HCT116 (cell line): ENCODE data around the gene MYL5. TPM values are rescaled to one million over a fixed set of nuclear protein-coding genes. Genes with fewer than 3 reads are reported as not detected.

Source experiments
- ATAC-seq: fragments of 200-7000 bp; cut with Tn5 transposase; 2 replicates; pipeline ENCODE4 v1.9.1; 2020; ENCODE audit warnings: mild to moderate bottlenecking, moderate library complexity
- BruUV-seq: library from RNA; stranded (reverse); fragments of 400-500 nt; replicated peaks from 2 replicates; lab custom pipeline; 2021; lab: Mats Ljungman, UMichigan
- CTCF ChIA-PET: fragments of 300-600 bp; sonication (Branson Sonifier 250); formaldehyde crosslinking; loops from one replicate; lab custom pipeline; 2021; ENCODE audit warnings: antibody characterized with exemption; lab: Charles Lee
- POLR2A ChIA-PET: fragments of 300-600, 350-600 bp; sonication (Branson Sonifier 250); formaldehyde crosslinking; loops from one replicate; lab custom pipeline; 2021; ENCODE audit warnings: antibody characterized with exemption; lab: Charles Lee
- RAD21 ChIA-PET, 2 experiments: fragments of 300-600 bp; sonication (Branson Sonifier 250); formaldehyde crosslinking; loops; one replicate each; lab custom pipeline; 2023; ENCODE audit warnings: low total read pairs in 2 of 2; ENCODE audit not compliant: uncharacterized antibody in 2 of 2, unreplicated experiment in 2 of 2, low non-redundant PET in 1 of 2; lab: Charles Lee
- DNase-seq: peaks from one replicate; pipeline ENCODE4 v3.0.0-alpha.2; 2010; ENCODE audit warnings: low read depth, low spot score
- H2AFZ ChIP-seq: fragments of 200-600 bp; shearing (Covaris generic), sonication (generic); 2 replicates; pipeline ENCODE4 v1.6.1; 2017; ENCODE audit warnings: low read depth, mixed run types, mixed read lengths, antibody characterized with exemption, low read length; ENCODE audit not compliant: poor library complexity, severe bottlenecking
- H3K27ac ChIP-seq: 2 replicates; pipeline ENCODE4 v1.5.1; 2012; ENCODE audit warnings: low read depth, low read length
- H3K27me3 ChIP-seq: fragments of 200-600 bp; sonication (generic); 2 replicates; pipeline ENCODE4 v1.6.1; 2016; ENCODE audit warnings: mixed run types, low read length, mixed read lengths; ENCODE audit not compliant: insufficient read depth
- H3K36me3 ChIP-seq, 2 experiments: fragments of 200-500 bp in 1 of 2; fragments of 200-600 bp in 1 of 2; sonication (Bioruptor generic) in 1 of 2; sonication (generic) in 1 of 2; 2 replicates each; pipeline versions ENCODE4 v1.5.1 to v1.6.1; 2014 to 2016; ENCODE audit warnings: low read length in 2 of 2, inconsistent platforms in 1 of 2, mixed read lengths in 1 of 2, mixed run types in 1 of 2; ENCODE audit not compliant: insufficient read depth in 2 of 2, control insufficient read depth in 1 of 2
- H3K4me1 ChIP-seq, 2 experiments: fragments of 200-600 bp in 1 of 2; sonication (generic) in 1 of 2; 2 replicates each; pipeline versions ENCODE4 v1.5.1 to v1.6.1; 2012 to 2017; ENCODE audit warnings: low read length in 2 of 2, inconsistent platforms in 1 of 2, mild to moderate bottlenecking in 1 of 2, mixed read lengths in 1 of 2, mixed run types in 1 of 2, moderate library complexity in 1 of 2; ENCODE audit not compliant: insufficient read depth in 2 of 2, control insufficient read depth in 1 of 2
- H3K4me2 ChIP-seq: fragments of 200-600 bp; sonication (generic); 2 replicates; pipeline ENCODE4 v1.6.1; 2017; ENCODE audit warnings: mixed run types, low read length, mixed read lengths
- H3K4me3 ChIP-seq, 2 experiments: fragments of 200-600 bp in 1 of 2; sonication (generic) in 1 of 2; replicated peaks in 1 of 2; 2 replicates each; pipeline ENCODE4 v1.5.1; 2011 to 2016; ENCODE audit warnings: low read length in 2 of 2, control low read depth in 1 of 2, low read depth in 1 of 2, mild to moderate bottlenecking in 1 of 2, mixed read lengths in 1 of 2, mixed run types in 1 of 2
- H3K79me2 ChIP-seq: fragments of 200-600 bp; sonication (generic); 2 replicates; pipeline ENCODE4 v1.6.1; 2017; ENCODE audit warnings: mild to moderate bottlenecking, mixed run types, low read length, moderate library complexity, mixed read lengths; ENCODE audit not compliant: insufficient read depth
- H3K9ac ChIP-seq: fragments of 200-600 bp; sonication (generic); 2 replicates; pipeline ENCODE4 v1.6.1; 2016; ENCODE audit warnings: low read length, mixed read lengths
- H3K9me2 ChIP-seq: fragments of 200-600 bp; sonication (generic), shearing (Covaris generic); 2 replicates; pipeline ENCODE4 v1.6.1; 2017; ENCODE audit warnings: mixed run types, mild to moderate bottlenecking, moderate library complexity; ENCODE audit not compliant: insufficient read depth
- H3K9me3 ChIP-seq, 2 experiments: fragments of 200-500 bp in 1 of 2; fragments of 200-600 bp in 1 of 2; sonication (Bioruptor generic) in 1 of 2; sonication (generic) in 1 of 2; 2 replicates each; pipeline ENCODE4 v1.6.1; 2014 to 2017; ENCODE audit warnings: low read length in 2 of 2, mixed read lengths in 2 of 2, inconsistent platforms in 1 of 2, low read depth in 1 of 2, mild to moderate bottlenecking in 1 of 2, mixed run types in 1 of 2, moderate library complexity in 1 of 2; ENCODE audit not compliant: control insufficient read depth in 1 of 2, insufficient read depth in 1 of 2
- H4K20me1 ChIP-seq: fragments of 200-600 bp; sonication (generic), shearing (Covaris generic); 2 replicates; pipeline ENCODE4 v1.6.1; 2017; ENCODE audit warnings: mixed run types, mild to moderate bottlenecking, moderate library complexity; ENCODE audit not compliant: insufficient read depth
- ATF3 ChIP-seq: IDR thresholded peaks from 2 replicates; pipeline ENCODE4 v1.6.1; 2012
- CBX3 ChIP-seq: IDR thresholded peaks from 2 replicates; pipeline ENCODE4 v1.6.1; 2012; ENCODE audit warnings: low read depth
- ELF1 ChIP-seq: IDR thresholded peaks from 2 replicates; pipeline ENCODE4 v1.6.1; 2012; ENCODE audit warnings: low read depth, borderline replicate concordance
- FOSL1 ChIP-seq: IDR thresholded peaks from 2 replicates; pipeline ENCODE4 v1.6.1; 2012; ENCODE audit warnings: low read depth
- MAX ChIP-seq: IDR thresholded peaks from 2 replicates; pipeline ENCODE4 v1.6.1; 2012
- POLR2A ChIP-seq: IDR thresholded peaks from 2 replicates; pipeline ENCODE4 v1.7.0; 2011; ENCODE audit warnings: borderline replicate concordance; ENCODE audit not compliant: insufficient read depth, insufficient read length; ENCODE audit errors: extremely low read depth
- POLR2AphosphoS5 ChIP-seq: IDR thresholded peaks from 2 replicates; pipeline ENCODE4 v1.6.1; 2011; ENCODE audit warnings: mild to moderate bottlenecking, low read depth, low read length, moderate library complexity
- RAD21 ChIP-seq: IDR thresholded peaks from 2 replicates; pipeline ENCODE4 v1.6.1; 2012; ENCODE audit warnings: low read depth, mild to moderate bottlenecking
- SP1 ChIP-seq: IDR thresholded peaks from 2 replicates; pipeline ENCODE4 v1.6.1; 2012; ENCODE audit warnings: low read depth
- SRF ChIP-seq: IDR thresholded peaks from 2 replicates; pipeline ENCODE4 v1.6.1; 2012; ENCODE audit warnings: low read depth
- YY1 ChIP-seq: IDR thresholded peaks from 2 replicates; pipeline ENCODE4 v1.6.1; 2011; ENCODE audit warnings: low read length, low read depth, moderate library complexity, mild to moderate bottlenecking; ENCODE audit not compliant: insufficient replicate concordance; ENCODE audit errors: extremely low read depth
- ZBTB33 ChIP-seq: IDR thresholded peaks from 2 replicates; pipeline ENCODE4 v1.6.1; 2011; ENCODE audit warnings: mild to moderate bottlenecking, low read length, moderate library complexity; ENCODE audit not compliant: insufficient replicate concordance; ENCODE audit errors: extremely low read depth
- intact Hi-C: fragments of 100-400 bp; cut with micrococcal nuclease; formaldehyde crosslinking; loops from 2 replicates; pipeline ENCODE4 v1.10.0; 2022
- total RNA-seq: library from RNA; stranded (reverse); gene quantifications from one replicate; pipeline ENCODE4 v1.2.1, GENCODE V29; 2021; ENCODE audit not compliant: unreplicated experiment
- TF ChIP-seq, protein P1 (sequence below), 3 experiments: fragments of 200-600 bp in 1 of 3; sonication (generic) in 1 of 3; IDR thresholded peaks in 2 of 3; conservative IDR thresholded peaks in 1 of 3; 2 replicates each; pipeline ENCODE4 v1.5.1; 2012 to 2017; ENCODE audit warnings: low read depth in 2 of 3, low read length in 2 of 3, antibody characterized with exemption in 1 of 3, borderline replicate concordance in 1 of 3, control low read depth in 1 of 3, mild to moderate bottlenecking in 1 of 3, mixed read lengths in 1 of 3, mixed run types in 1 of 3, moderate library complexity in 1 of 3; ENCODE audit not compliant: insufficient read depth in 1 of 3

Gene MYL5
- total RNA-seq, 1 experiment from 2014 or later, result 14.0 TPM

DNA sequence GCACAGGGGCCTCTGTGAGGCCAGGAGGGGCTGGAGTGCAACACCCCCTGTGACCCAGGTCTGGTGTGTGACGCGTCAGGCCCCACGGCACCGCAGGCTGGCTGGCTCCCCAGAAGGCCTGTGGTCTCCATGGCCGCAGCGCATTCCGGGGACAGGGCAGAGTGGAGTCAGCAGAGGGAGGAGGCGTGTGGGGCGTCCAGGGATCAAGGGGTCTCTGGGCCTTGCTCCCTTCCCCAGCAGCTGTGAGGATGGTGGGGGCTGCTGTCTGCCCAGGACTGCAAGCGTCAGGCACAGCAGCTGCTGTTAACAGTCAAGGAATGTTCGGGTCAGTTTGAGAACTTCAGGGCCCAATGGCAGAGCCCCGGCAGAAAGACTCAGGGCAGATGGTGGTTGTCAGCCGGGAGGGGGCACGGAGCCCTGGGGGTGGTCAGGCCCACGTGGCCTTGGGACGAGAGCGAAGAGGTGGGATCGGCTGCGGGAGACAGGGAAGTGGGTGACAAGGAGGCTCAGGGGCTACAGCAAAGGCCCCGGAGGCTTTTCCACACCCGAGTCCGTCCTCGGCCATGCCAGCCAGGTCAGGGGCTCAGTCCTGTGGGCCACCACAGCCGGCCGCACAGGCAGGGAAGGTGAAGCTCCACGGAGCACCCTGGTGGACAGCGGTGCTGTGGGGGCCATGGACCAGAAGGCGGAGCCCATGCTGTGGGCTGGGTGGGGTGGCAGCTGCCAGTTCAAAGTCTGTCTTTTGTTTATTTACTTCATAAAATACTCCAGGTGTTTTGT, 49.6 kb downstream of the MYL5 start:
- intact Hi-C loops, result no loop called here
- H3K36me3 ChIP-seq, result peaks cover 2 to 3% of the 10 kb centered on the region in 2 experiments; a peak in 2 of 4 replicates
- H4K20me1 ChIP-seq, result no peaks in the 10 kb centered on the region
- ChIA-PET CTCF (no interaction called here), RAD21 (no interaction called here), POLR2A (no interaction called here)
- peaks cover 61% of the 10 kb centered on the region for H3K79me2 ChIP-seq
- no peak overlapping the region for H3K4me2 ChIP-seq
- H3K27ac ChIP-seq, result no peak overlapping the region
- H2AFZ ChIP-seq, result no peak overlapping the region
- no peaks in the 10 kb centered on the region for H3K4me1 ChIP-seq
- TF ChIP-seq YY1, result no peak
- TF ChIP-seq SRF, result no peak
- no peak for TF ChIP-seq POLR2A
- no peak for TF ChIP-seq ZBTB33
- TF ChIP-seq MAX, result no peak
- no peak for TF ChIP-seq ATF3
- no peak for TF ChIP-seq ELF1
- no peak for TF ChIP-seq RAD21
- TF ChIP-seq, protein P1, sequence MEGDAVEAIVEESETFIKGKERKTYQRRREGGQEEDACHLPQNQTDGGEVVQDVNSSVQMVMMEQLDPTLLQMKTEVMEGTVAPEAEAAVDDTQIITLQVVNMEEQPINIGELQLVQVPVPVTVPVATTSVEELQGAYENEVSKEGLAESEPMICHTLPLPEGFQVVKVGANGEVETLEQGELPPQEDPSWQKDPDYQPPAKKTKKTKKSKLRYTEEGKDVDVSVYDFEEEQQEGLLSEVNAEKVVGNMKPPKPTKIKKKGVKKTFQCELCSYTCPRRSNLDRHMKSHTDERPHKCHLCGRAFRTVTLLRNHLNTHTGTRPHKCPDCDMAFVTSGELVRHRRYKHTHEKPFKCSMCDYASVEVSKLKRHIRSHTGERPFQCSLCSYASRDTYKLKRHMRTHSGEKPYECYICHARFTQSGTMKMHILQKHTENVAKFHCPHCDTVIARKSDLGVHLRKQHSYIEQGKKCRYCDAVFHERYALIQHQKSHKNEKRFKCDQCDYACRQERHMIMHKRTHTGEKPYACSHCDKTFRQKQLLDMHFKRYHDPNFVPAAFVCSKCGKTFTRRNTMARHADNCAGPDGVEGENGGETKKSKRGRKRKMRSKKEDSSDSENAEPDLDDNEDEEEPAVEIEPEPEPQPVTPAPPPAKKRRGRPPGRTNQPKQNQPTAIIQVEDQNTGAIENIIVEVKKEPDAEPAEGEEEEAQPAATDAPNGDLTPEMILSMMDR (IDR thresholded peaks at IDR 0.05 in 2 of 3, conservative IDR thresholded peaks at IDR 0.05 in 1 of 3; ENCODE audit: borderline replicate concordance in 1 of 3, insufficient read depth in 1 of 3, low read depth in 2 of 3, low read length in 2 of 3), result no peak
- no peak for TF ChIP-seq SP1
- TF ChIP-seq FOSL1, result no peak
- TF ChIP-seq CBX3, result no peak
- no peak for TF ChIP-seq POLR2AphosphoS5
- no peak for DNase-seq
- no TSS peak for BruUV-seq
- H3K9ac ChIP-seq, result no peak overlapping the region
- no peaks in the 10 kb centered on the region for H3K9me2 ChIP-seq
- no peaks in the 10 kb centered on the region for H3K27me3 ChIP-seq
- no peaks in the 10 kb centered on the region for H3K9me3 ChIP-seq
- H3K4me3 ChIP-seq, result no peak overlapping the region
- no peak for ATAC-seq
